SK-N-SH treated with all-trans-retinoic acid at 6 μM for 48 hours (cell line): ENCODE results near the gene CAMKMT.

Experiments
- ATAC-seq: fragments of 200-7000 bp; cut with Tn5 transposase; 3 replicates; pipeline ENCODE4 v1.9.1; 2020; ENCODE audit warnings: mild to moderate bottlenecking, moderate library complexity
- ARNTL ChIP-seq: fragments of 450-650 bp; formaldehyde crosslinking; IDR thresholded peaks from 2 replicates; pipeline ENCODE4 v1.5.0; 2020; ENCODE audit warnings: low read depth, mild to moderate bottlenecking, moderate library complexity, borderline replicate concordance
- BACH2 ChIP-seq: fragments of 250-450 bp; sonication (Bioruptor Pico); IDR thresholded peaks from 2 replicates; pipeline ENCODE4 v1.9.0; 2021; ENCODE audit warnings: mild to moderate bottlenecking, borderline replicate concordance
- CREB5 ChIP-seq: fragments of 250-450 bp; sonication (Bioruptor Pico); IDR thresholded peaks from 2 replicates; pipeline ENCODE4 v1.5.1; 2020; ENCODE audit warnings: low read depth, mild to moderate bottlenecking, moderate library complexity
- CSRNP3 ChIP-seq: fragments of 250-450 bp; sonication (Bioruptor Pico); IDR thresholded peaks from 2 replicates; pipeline ENCODE4 v1.5.1; 2021; ENCODE audit warnings: mild to moderate bottlenecking, moderate library complexity
- ESRRG ChIP-seq: fragments of 250-450 bp; sonication (Bioruptor Pico); IDR thresholded peaks from 2 replicates; pipeline ENCODE4 v1.6.1; 2021; ENCODE audit warnings: mild to moderate bottlenecking
- GLIS3 ChIP-seq: fragments of 250-450 bp; sonication (Bioruptor Pico); IDR thresholded peaks from 2 replicates; pipeline ENCODE4 v1.5.0; 2020; ENCODE audit warnings: mild to moderate bottlenecking, moderate library complexity
- ISL1 ChIP-seq: fragments of 250-450 bp; sonication (Bioruptor Pico); IDR thresholded peaks from 2 replicates; pipeline ENCODE4 v2.1.2; 2022; ENCODE audit warnings: mild to moderate bottlenecking, moderate library complexity
- OSR1 ChIP-seq: fragments of 250-450 bp; sonication (Bioruptor Pico); IDR thresholded peaks from 2 replicates; pipeline ENCODE4 v1.8.0; 2022; ENCODE audit warnings: moderate library complexity, mild to moderate bottlenecking, inconsistent platforms
- PATZ1 ChIP-seq: fragments of 250-450 bp; sonication (Bioruptor Pico); IDR thresholded peaks from 2 replicates; pipeline ENCODE4 v1.8.0; 2020; ENCODE audit warnings: mild to moderate bottlenecking, moderate library complexity, borderline replicate concordance
- POU6F1 ChIP-seq: fragments of 250-450 bp; sonication (Bioruptor Pico); IDR thresholded peaks from 2 replicates; pipeline ENCODE4 v1.8.0; 2021; ENCODE audit warnings: low read depth, mild to moderate bottlenecking, moderate library complexity, borderline replicate concordance
- PPARA ChIP-seq: fragments of 250-450 bp; sonication (Bioruptor Pico); IDR thresholded peaks from 2 replicates; pipeline ENCODE4 v1.5.0; 2020; ENCODE audit warnings: mild to moderate bottlenecking, borderline replicate concordance
- RARB ChIP-seq: fragments of 250-450 bp; sonication (Bioruptor Pico); IDR thresholded peaks from 2 replicates; pipeline ENCODE4 v1.8.0; 2021; ENCODE audit warnings: mild to moderate bottlenecking, moderate library complexity
- SNAI2 ChIP-seq: fragments of 250-450 bp; sonication (Bioruptor Pico); IDR thresholded peaks from 2 replicates; pipeline ENCODE4 v1.5.0; 2020; ENCODE audit warnings: mild to moderate bottlenecking, moderate library complexity
- TCF4 ChIP-seq: fragments of 250-450 bp; sonication (Bioruptor Pico); IDR thresholded peaks from 2 replicates; pipeline ENCODE4 v1.8.0; 2021; ENCODE audit warnings: mild to moderate bottlenecking, moderate library complexity, borderline replicate concordance
- TOX ChIP-seq: fragments of 250-450 bp; sonication (Bioruptor Pico); IDR thresholded peaks from 2 replicates; pipeline ENCODE4 v1.8.0; 2021; ENCODE audit warnings: mild to moderate bottlenecking, moderate library complexity, borderline replicate concordance
- TSHZ2 ChIP-seq: fragments of 250-450 bp; sonication (Bioruptor Pico); IDR thresholded peaks from 2 replicates; pipeline ENCODE4 v1.5.0; 2020; ENCODE audit warnings: mild to moderate bottlenecking, moderate library complexity
- ZC3H10 ChIP-seq: fragments of 250-450 bp; sonication (Bioruptor Pico); IDR thresholded peaks from 2 replicates; pipeline ENCODE4 v1.5.1; 2021; ENCODE audit warnings: mild to moderate bottlenecking, moderate library complexity
- ZFP3 ChIP-seq: fragments of 250-450 bp; sonication (Bioruptor Pico); IDR thresholded peaks from 2 replicates; pipeline ENCODE4 v1.5.0; 2020; ENCODE audit warnings: mild to moderate bottlenecking, moderate library complexity
- ZFP30 ChIP-seq: fragments of 450-650 bp; formaldehyde crosslinking; IDR thresholded peaks from 2 replicates; pipeline ENCODE4 v1.5.0; 2022; ENCODE audit warnings: mild to moderate bottlenecking, moderate library complexity
- ZNF565 ChIP-seq: fragments of 450-650 bp; formaldehyde crosslinking; conservative IDR thresholded peaks from 2 replicates; pipeline ENCODE4 v1.5.0; 2020; ENCODE audit warnings: low read depth, mild to moderate bottlenecking, moderate library complexity
- ZNF70 ChIP-seq: fragments of 450-650 bp; formaldehyde crosslinking; IDR thresholded peaks from 2 replicates; pipeline ENCODE4 v1.5.0; 2020; ENCODE audit warnings: mild to moderate bottlenecking, moderate library complexity
- ZNF8 ChIP-seq: fragments of 450-650 bp; formaldehyde crosslinking; IDR thresholded peaks from 2 replicates; pipeline ENCODE4 v1.5.0; 2020; ENCODE audit warnings: mild to moderate bottlenecking, moderate library complexity

CAMKMT gene

GRCh38 chr2:44522846-44523245 lies 161.1 kb downstream of the CAMKMT start:
- ATAC-seq = no peak
- TF ChIP-seq OSR1 (CRISPR knock-in tag) (no peak), PATZ1 (CRISPR knock-in tag) (no peak), BACH2 (CRISPR knock-in tag) (no peak), SNAI2 (CRISPR knock-in tag) (no peak), CREB5 (CRISPR knock-in tag) (no peak), ESRRG (CRISPR knock-in tag) (no peak), ZFP30 (no peak), TOX (CRISPR knock-in tag) (no peak), GLIS3 (CRISPR knock-in tag) (no peak), ISL1 (CRISPR knock-in tag) (no peak)

GRCh38 chr2:44524347-44524926 lies 162.7 kb downstream of the CAMKMT start:
- TF ChIP-seq RARB (CRISPR knock-in tag) (no peak), ZNF565 (no peak), ISL1 (CRISPR knock-in tag) (no peak), ARNTL (CRISPR knock-in tag) (no peak), OSR1 (CRISPR knock-in tag) (no peak), TSHZ2 (CRISPR knock-in tag) (no peak), ZFP30 (no peak), PPARA (CRISPR knock-in tag) (no peak)
- no peak for ATAC-seq

GRCh38 chr2:44526352-44526751 lies 164.6 kb downstream of the CAMKMT start:
- TF ChIP-seq RARB (CRISPR knock-in tag) (no peak), ZNF8 (CRISPR knock-in tag) (no peak), TCF4 (CRISPR knock-in tag) (no peak), CSRNP3 (CRISPR knock-in tag) (no peak)
- no peak for ATAC-seq

- TF ChIP-seq ZC3H10 (CRISPR knock-in tag) (no peak), ISL1 (CRISPR knock-in tag) (peak; percentile 83)
- TF ChIP-seq, all 23 proteins: peak for 1
- peak; percentile 88 for ATAC-seq
These were observed 166.8 kb downstream of the CAMKMT start for GRCh38 chr2:44528595-44528994.

GRCh38 chr2:44529448-44529847 lies 167.7 kb downstream of the CAMKMT start:
- ATAC-seq = peak; percentile 77
- TF ChIP-seq CREB5 (CRISPR knock-in tag) = no peak
- TF ChIP-seq PPARA (CRISPR knock-in tag) = no peak
- TF ChIP-seq OSR1 (CRISPR knock-in tag) = no peak
- no peak for TF ChIP-seq POU6F1 (CRISPR knock-in tag)
- no peak for TF ChIP-seq ZNF70
- no peak for TF ChIP-seq ZNF8 (CRISPR knock-in tag)
- no peak for TF ChIP-seq ZFP3
- TF ChIP-seq ZC3H10 (CRISPR knock-in tag) = no peak
